ENCODE measurements around the gene RYR2.

RYR2 gene

GRCh38 chr1:237478842-237479241, 436.9 kb downstream of the RYR2 start:
- no peak for DNase-seq

GRCh38 chr1:237482777-237483176, 440.8 kb downstream of the RYR2 start:
- no peak for DNase-seq

GRCh38 chr1:237492359-237492758, 450.4 kb downstream of the RYR2 start:
- no peak for DNase-seq

GRCh38 chr1:237500566-237500965, 458.6 kb downstream of the RYR2 start:
- no peak for DNase-seq

- no peak for DNase-seq
Measured at GRCh38 chr1:237503292-237503691, 461.3 kb downstream of the RYR2 start.

- no peak for DNase-seq
Measured at GRCh38 chr1:237507005-237507404, 465.0 kb downstream of the RYR2 start.

DNA sequence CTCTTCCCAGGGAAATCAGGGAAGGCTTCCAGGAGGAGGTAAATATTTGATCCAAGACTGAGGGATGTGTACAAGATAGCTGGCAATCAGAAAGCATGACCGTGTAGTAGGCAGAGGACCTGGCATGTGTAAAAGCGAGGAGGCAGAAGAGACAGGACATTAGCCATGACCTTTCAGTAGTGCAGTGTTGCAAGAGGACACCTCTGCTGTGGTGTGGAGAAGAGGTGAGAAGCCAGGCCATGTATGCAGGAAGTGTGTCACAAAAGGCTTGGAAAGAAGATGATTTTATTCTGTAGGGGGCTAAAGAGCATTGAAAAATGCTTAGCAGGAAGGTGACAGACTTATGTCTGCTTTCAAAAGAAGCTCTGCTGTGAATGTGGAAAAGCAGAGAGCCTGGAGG, 467.8 kb downstream of the RYR2 start:
- DNase-seq = no peak

- no peak for DNase-seq
Measured at GRCh38 chr1:237525102-237525501, 483.1 kb downstream of the RYR2 start.

DNA sequence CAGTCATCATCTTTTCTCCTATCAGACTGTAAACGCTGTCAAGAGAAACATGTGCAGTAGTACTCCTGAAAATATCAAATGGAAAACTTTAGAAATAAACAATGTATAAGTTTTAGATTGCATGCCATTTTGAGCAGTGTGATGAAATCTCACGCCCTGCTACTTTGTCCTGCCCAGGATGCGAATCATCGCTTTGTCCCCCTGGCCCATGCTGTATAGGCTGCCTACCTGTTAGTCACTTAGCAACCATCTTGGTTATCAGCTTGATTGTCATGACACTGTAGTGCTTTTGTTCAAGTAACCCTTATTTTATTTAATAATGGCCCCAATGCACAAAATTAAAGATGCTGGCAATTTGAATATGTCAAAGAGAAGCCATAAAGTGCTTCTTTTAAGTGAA, 485.8 kb downstream of the RYR2 start:
- no peak for DNase-seq

- no peak for DNase-seq
Measured at GRCh38 chr1:237528545-237528944, 486.6 kb downstream of the RYR2 start.

DNA sequence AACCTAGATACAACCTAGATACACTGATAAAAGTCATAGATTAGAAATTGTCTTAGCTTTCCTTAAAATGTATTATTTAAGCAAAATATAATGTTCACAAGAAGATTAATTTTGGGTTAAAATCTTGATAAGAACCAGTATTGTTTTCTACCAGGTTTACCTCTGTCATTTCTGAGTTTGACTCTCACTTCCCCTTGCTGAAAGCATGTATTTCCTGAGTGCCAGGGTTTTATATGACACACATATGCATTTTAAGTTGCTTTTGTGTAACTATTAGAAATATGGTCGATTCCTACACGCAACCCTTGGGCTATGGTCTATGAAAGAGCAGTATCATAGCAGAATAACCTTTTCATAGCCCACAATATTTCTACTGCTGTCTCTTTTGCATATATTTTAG, 497.1 kb downstream of the RYR2 start:
- DNase-seq = no peak

DNA sequence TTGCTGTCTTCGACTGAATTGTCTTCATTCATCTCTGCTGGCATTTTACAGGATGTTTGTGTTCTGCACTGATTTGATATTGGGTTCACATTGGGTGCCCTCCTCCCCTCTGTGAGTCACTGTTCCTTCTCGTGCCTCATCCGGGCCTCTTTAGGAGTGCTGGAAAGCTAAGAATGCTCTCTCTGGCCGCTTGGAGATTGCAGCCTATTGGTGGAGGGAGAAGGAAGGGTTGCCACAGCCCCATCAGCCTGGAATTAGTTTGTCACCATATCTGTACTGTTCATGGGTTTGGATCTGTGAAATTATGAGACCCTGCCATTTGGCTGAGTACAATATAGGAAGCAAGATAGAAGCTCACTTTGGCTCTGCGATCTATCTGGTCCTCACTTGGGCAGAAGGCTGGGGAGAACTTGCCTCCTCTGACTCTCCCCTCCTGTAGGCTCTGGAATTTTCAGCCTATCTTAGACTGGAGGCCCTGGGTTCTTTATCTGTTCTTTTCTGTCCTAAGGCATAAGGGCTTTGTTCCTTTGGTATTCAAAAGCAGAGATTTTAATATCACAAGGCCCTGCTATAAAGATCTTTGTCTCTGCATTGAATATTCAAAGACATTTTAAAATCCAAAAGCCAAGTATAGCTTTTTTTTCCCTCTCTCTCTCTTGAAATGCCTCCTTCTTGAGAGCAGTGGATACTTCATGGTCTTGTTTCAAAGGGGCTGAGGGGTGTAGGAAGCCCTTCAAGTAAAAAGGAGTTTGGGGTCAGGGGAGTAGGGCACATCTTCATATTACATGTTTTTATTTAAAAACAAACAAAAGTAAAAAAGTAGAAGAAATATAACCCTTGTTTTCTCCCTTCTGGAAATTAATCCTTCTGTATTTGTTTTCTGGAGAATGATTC, 500.8 kb downstream of the RYR2 start:
- no peak for DNase-seq

GRCh38 chr1:237553078-237553477, 511.1 kb downstream of the RYR2 start:
- no peak for DNase-seq

- DNase-seq = no peak
Measured at GRCh38 chr1:237556911-237557310, 514.9 kb downstream of the RYR2 start.

GRCh38 chr1:237562242-237562823, 520.3 kb downstream of the RYR2 start:
- no peak for DNase-seq

DNA sequence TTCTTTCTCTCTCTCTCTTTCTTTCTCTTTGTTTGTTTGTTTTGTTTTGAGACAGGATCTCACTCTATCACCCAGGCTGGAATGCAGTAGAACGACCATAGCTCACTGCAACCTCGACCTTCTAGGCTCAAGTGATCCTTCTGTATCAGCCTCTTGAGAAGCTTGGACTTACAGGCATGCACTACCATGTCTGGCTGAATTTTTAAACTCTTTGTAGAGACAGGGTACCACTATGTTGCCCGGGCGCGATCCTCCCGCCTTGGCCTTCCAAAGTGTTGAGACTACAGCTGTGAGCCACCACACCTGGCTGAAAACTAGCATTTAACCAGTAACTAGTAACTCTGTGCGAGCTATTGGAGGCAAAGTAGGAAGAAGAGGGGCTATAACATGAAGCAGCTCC, 523.3 kb downstream of the RYR2 start:
- DNase-seq = no peak

GRCh38 chr1:237566581-237566980, 524.6 kb downstream of the RYR2 start:
- DNase-seq = no peak

DNA sequence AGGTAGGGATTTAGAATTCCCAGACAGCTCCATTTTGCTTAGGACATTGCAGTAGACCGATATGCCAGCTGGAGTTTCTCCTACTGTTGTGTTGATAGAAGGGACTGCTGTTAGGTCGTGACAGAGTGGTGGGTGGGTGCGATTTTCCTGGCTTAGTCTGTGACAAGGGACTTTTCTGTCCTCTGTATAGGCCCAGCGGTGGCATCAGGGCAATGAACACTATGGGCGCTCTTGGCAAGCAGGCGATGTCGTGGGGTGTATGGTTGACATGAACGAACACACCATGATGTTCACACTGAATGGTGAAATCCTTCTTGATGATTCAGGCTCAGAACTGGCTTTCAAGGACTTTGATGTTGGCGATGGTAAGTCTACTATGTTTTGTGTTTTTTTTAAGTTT, 527.0 kb downstream of the RYR2 start:
- DNase-seq = no peak

DNA sequence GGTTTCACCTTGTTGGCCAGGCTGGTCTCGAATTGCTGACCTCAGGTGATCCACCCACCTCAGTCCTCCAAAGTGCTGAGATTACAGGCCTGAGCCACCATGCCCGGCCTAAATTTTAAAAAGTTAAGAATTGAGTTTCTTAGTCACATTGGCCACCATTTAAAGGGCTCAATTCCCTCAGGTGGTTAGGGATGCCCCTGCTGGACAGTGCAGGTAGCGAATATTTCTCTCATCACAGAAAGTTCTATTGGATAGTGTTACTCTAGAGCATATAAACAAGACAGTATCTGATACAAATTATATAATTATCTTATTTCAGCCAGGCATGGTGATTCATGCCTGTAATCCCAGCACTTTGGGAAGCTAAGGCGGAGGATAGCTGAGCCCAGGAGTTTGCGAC, 528.5 kb downstream of the RYR2 start:
- no peak for DNase-seq

DNA sequence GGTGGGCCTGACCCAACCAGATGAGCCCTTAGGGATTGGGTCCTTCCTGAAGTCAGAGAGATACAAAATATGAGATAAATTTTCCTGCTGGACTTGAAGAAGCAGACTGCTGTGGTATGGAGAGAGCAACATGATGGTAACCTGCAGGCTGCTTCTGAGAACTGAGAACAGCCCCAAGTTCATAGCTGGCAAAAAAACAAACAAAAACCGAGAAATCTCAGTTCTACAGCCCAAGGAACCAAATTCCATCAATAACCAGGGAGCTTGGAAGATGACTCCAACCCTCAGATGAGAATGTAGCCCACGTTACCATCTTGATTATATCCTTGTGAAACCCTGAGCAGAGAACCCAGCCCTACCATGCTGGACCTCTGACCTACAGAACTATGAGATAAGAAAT, 532.6 kb downstream of the RYR2 start:
- DNase-seq = no peak

DNA sequence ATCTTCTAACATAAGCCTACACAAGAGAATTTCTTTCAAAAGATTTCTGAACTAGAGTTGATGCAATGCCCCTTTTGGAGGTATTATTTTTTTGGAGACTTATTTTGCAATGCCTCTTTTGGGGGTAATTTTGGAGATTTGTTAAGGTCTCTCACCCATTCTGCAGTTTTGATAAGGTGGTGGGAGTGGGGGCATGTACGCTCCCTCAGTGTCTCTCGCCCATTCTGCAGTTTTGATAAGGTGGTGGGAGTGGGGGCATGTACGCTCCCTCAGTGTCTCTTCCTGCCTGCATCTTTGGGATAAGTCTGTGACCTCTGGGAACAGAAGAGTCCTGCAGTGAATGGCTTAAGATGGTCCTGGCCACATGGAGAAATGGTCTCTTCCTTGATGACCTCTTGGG, 536.6 kb downstream of the RYR2 start:
- DNase-seq = no peak

DNA sequence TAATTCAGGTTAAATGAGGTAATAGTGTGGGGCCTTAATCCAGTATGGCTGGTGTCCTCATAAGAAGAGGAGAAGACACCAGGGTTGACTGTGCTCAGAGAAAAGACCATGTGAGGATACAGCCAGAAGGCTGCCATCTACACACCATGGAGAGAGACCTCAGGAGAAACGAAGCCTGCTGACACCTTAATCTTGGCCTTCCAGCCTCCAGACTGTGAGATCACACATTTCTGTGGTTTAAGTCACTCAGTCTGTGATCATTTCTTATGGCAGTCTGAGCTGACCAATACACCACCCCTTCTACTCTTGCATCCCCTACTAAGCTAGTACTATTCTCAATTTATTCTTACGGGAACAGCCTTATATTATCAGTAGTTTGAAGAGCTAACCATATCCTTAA, 538.7 kb downstream of the RYR2 start:
- no peak for DNase-seq

GRCh38 chr1:237583270-237583669, 541.3 kb downstream of the RYR2 start:
- DNase-seq = no peak

- no peak for DNase-seq
Measured at GRCh38 chr1:237583756-237584155, 541.8 kb downstream of the RYR2 start.

DNA sequence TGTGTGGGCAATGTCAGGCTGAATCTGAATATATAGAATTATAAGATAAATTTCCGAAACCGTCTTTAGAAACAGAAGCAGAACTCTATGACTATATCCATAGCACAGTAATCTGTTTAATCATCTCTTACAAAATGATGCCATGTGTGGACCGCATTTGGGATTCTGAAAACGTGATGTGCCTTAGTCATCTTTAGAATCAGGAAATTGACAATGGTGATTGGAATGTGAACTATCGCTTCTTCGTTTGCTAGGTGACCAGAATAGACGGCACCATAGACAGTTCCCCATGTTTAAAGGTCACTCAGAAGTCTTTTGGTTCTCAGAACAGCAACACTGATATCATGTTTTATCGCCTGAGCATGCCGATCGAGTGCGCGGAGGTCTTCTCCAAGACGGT, 548.4 kb downstream of the RYR2 start:
- DNase-seq = no peak
